DMS114 treated with DMSO at 0.1 percent for 48 hours (cell line): ENCODE data around the gene ST7L.

ENCODE experiments used
- DNase-seq: peaks from one replicate; lab custom pipeline; 2025; ENCODE audit not compliant: unreplicated experiment; lab: John Stamatoyannopoulos, UW

The ST7L gene

GRCh38 chr1:112548547-112548946 lies 70.4 kb downstream of the ST7L start:
- no peak for DNase-seq

- no peak for DNase-seq
Measured at GRCh38 chr1:112546076-112546475, 72.9 kb downstream of the ST7L start.

- no peak for DNase-seq
Measured at GRCh38 chr1:112544751-112545150, 74.2 kb downstream of the ST7L start.

- DNase-seq: no peak
Measured at GRCh38 chr1:112544011-112544688, 74.8 kb downstream of the ST7L start.

- DNase-seq: no peak
Measured at GRCh38 chr1:112542206-112542973, 76.6 kb downstream of the ST7L start.

GRCh38 chr1:112541299-112541698 lies 77.6 kb downstream of the ST7L start:
- DNase-seq: no peak

GRCh38 chr1:112540226-112540794 lies 78.6 kb downstream of the ST7L start:
- DNase-seq: no peak

- no peak for DNase-seq
Measured at GRCh38 chr1:112538883-112539282, 80.1 kb downstream of the ST7L start.

- no peak for DNase-seq
Measured at GRCh38 chr1:112537456-112537855, 81.5 kb downstream of the ST7L start.

GRCh38 chr1:112536561-112536960 lies 82.4 kb downstream of the ST7L start:
- DNase-seq: no peak

- DNase-seq: no peak
Measured at GRCh38 chr1:112533029-112533428, 85.9 kb downstream of the ST7L start.

- DNase-seq: no peak
Measured at GRCh38 chr1:112532064-112532463, 86.9 kb downstream of the ST7L start.

GRCh38 chr1:112530832-112531231 lies 88.1 kb downstream of the ST7L start:
- DNase-seq: no peak

GRCh38 chr1:112529301-112529700 lies 89.6 kb downstream of the ST7L start:
- DNase-seq: no peak

GRCh38 chr1:112528076-112528475 lies 90.9 kb downstream of the ST7L start:
- no peak for DNase-seq

GRCh38 chr1:112527266-112528010 lies 91.5 kb downstream of the ST7L start:
- DNase-seq: no peak

GRCh38 chr1:112524986-112525385 lies 94.0 kb downstream of the ST7L start:
- no peak for DNase-seq

- no peak for DNase-seq
Measured at GRCh38 chr1:112524251-112524650, 94.7 kb downstream of the ST7L start.

- DNase-seq: no peak
Measured at GRCh38 chr1:112522621-112523020, 96.3 kb downstream of the ST7L start.

- DNase-seq: no peak
Measured at GRCh38 chr1:112520166-112520565, 98.8 kb downstream of the ST7L start.

- DNase-seq: no peak
Measured at GRCh38 chr1:112518186-112518585, 100.8 kb downstream of the ST7L start.

- no peak for DNase-seq
Measured at GRCh38 chr1:112517646-112518045, 101.3 kb downstream of the ST7L start.
